Cardiac muscle cell (in vitro differentiated cells and primary cell): Measurements from ENCODE around the gene CRISPLD2. TPM values are rescaled to one million over a fixed set of nuclear protein-coding genes. Genes with fewer than 3 reads are reported as not detected.

ENCODE experiments used
- DNase-seq, 2 donors: peaks; one replicate each; pipeline versions ENCODE4 v3.0.0 to v3.0.0-alpha.2; 2010 to 2017; ENCODE audit warnings: low read depth in 1 of 2, low spot score in 1 of 2
- H3K27ac ChIP-seq: fragments of 200-600 bp; sonication (generic); 2 replicates; pipeline ENCODE4 v1.5.1; 2016
- H3K27me3 ChIP-seq: fragments of 200-600 bp; sonication (generic); 2 replicates; pipeline ENCODE4 v1.6.0; 2016; ENCODE audit warnings: control low read depth
- H3K36me3 ChIP-seq: fragments of 200-600 bp; sonication (generic); 2 replicates; pipeline ENCODE4 v1.5.1; 2016; ENCODE audit warnings: control low read depth
- H3K4me1 ChIP-seq: fragments of 200-600 bp; sonication (generic); 2 replicates; pipeline ENCODE4 v1.8.1; 2017; ENCODE audit warnings: low read depth, mild to moderate bottlenecking, mixed run types
- H3K4me3 ChIP-seq: fragments of 200-600 bp; sonication (generic); 2 replicates; pipeline ENCODE4 v1.5.1; 2016; ENCODE audit warnings: mild to moderate bottlenecking
- H3K9me3 ChIP-seq: fragments of 200-600 bp; sonication (generic); 2 replicates; pipeline ENCODE4 v1.5.1; 2017; ENCODE audit warnings: low read depth, mild to moderate bottlenecking, control low read depth
- polyA plus RNA-seq: library from polyadenylated mRNA; unstranded; fragments of >200 nt; fragmentation: Nextera tagmentation; extraction: Ambion mirVana; gene quantifications from 2 replicates; pipeline ENCODE4 v1.2.1, GENCODE V29; 2016
- total RNA-seq: library from RNA; depleted of rRNA; stranded (reverse); fragments of >200 nt; gene quantifications from 2 replicates; pipeline ENCODE4 v1.2.3, GENCODE V29; 2016
- TF ChIP-seq, protein P1 (sequence below): IDR thresholded peaks from 2 replicates; pipeline ENCODE4 v1.5.1; 2012; ENCODE audit warnings: low read depth, mild to moderate bottlenecking, low read length

The CRISPLD2 gene
- total and polyA plus RNA-seq, 2 experiments from 2014 or later = 0.91 to 1.7 TPM

DNA sequence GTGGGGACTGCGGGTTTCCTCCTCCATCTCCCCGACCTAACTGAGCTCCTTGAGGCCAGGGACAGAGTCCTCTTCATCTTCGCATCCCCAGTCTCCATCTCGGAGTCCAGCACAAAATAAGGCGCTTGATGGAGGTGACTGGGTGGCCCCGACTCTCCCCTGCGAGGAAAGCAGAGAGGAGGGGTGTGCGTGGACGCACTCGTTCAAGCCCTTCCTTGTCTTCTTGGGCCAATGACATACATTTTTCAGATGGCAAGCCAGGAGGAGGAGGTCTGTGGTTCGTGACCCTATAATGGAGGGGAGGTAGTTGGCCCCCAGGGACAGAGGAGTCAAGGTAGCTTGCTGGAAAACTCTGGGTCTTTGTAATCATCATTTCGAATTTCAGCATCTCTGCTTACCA lies 17.2 kb downstream of the CRISPLD2 start:
- H3K27ac ChIP-seq = no peak overlapping the region
- H3K36me3 ChIP-seq = no peaks in the 10 kb centered on the region
- H3K27me3 ChIP-seq = peaks cover 5% of the 10 kb centered on the region
- H3K4me3 ChIP-seq = no peak overlapping the region
- H3K4me1 ChIP-seq = no peaks in the 10 kb centered on the region
- TF ChIP-seq, protein P1, sequence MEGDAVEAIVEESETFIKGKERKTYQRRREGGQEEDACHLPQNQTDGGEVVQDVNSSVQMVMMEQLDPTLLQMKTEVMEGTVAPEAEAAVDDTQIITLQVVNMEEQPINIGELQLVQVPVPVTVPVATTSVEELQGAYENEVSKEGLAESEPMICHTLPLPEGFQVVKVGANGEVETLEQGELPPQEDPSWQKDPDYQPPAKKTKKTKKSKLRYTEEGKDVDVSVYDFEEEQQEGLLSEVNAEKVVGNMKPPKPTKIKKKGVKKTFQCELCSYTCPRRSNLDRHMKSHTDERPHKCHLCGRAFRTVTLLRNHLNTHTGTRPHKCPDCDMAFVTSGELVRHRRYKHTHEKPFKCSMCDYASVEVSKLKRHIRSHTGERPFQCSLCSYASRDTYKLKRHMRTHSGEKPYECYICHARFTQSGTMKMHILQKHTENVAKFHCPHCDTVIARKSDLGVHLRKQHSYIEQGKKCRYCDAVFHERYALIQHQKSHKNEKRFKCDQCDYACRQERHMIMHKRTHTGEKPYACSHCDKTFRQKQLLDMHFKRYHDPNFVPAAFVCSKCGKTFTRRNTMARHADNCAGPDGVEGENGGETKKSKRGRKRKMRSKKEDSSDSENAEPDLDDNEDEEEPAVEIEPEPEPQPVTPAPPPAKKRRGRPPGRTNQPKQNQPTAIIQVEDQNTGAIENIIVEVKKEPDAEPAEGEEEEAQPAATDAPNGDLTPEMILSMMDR = no peak
- H3K9me3 ChIP-seq = no peaks in the 10 kb centered on the region
- DNase-seq = no peak

DNA sequence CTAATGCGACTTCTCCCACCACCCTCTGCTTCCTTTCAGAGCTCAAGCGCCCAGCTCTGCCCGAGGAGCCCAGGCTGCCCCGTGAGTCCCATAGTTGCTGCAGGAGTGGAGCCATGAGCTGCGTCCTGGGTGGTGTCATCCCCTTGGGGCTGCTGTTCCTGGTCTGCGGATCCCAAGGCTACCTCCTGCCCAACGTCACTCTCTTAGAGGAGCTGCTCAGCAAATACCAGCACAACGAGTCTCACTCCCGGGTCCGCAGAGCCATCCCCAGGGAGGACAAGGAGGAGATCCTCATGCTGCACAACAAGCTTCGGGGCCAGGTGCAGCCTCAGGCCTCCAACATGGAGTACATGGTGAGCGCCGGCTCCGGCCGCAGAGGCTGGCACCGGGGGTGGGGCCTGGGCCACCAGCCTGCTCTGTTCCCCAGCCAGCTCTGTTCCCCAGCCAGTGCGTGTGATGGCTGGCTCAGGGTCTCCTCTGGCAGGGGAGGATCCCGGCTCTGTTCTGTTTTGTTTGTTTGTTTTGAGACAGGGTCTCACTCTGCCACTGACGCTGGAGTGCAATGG lies 18.7 kb downstream of the CRISPLD2 start:
- H3K27me3 ChIP-seq = peaks cover 6% of the 10 kb centered on the region
- H3K4me1 ChIP-seq = no peaks in the 10 kb centered on the region

DNA sequence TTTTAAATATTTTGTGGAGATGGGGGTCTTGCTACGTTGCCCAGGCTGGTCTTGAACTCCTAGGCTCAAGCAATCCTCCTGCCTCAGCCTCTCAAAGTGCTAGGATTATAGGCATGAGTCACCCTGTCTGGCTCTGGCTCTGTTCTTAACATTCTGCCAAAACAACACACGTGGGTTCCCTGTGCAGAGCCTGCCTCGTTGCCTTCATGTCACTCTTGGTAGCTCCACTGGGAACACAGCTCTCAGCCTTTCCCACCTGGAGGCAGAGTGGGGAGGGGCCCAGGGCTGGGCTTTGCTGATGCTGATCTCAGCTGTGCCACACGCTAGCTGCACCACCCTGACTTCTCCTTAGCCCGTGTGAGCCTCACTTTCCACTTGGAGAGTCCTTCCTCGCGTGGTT lies 19.3 kb downstream of the CRISPLD2 start:
- TF ChIP-seq, protein P1 = no peak

More for the DNA sequence above, 18.7 kb downstream of the CRISPLD2 start:
- Histone ChIP-seq H3K36me3 (no peaks in the 10 kb centered on the region), H3K9me3 (no peaks in the 10 kb centered on the region), H3K4me3 (no peak overlapping the region), H3K27ac (no peak overlapping the region)
- TF ChIP-seq, protein P1 = no peak
- DNase-seq = no peak

DNA sequence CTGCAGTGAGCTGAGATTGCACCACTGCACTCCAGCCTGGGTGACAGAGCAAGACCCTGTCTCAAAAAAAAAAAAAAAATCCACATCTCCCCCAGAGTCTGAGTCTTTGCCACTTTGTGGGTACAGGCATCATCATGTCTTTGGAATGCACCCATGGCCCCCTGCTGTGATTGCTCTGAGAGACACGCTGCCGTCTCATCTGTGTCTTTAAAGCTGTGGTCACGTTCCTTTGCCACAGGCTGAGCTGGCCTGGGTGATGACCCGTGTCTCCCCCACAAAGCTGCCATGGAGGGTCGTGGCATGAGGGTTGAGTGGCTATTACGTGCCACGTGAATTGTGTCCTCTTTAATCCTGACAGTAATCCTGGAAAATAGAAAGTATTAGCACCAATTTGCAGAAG lies 20.2 kb downstream of the CRISPLD2 start:
- DNase-seq = peak in 1 of 2 donors; percentile 74
- Histone ChIP-seq H3K27ac (no peak overlapping the region), H3K27me3 (peaks cover 6% of the 10 kb centered on the region), H3K9me3 (no peaks in the 10 kb centered on the region), H3K36me3 (no peaks in the 10 kb centered on the region), H3K4me1 (no peaks in the 10 kb centered on the region), H3K4me3 (no peak overlapping the region)
- TF ChIP-seq, protein P1 = no peak

More for the DNA sequence above, 19.3 kb downstream of the CRISPLD2 start:
- no peaks in the 10 kb centered on the region for H3K4me1 ChIP-seq
- no peak overlapping the region for H3K4me3 ChIP-seq
- no peaks in the 10 kb centered on the region for H3K36me3 ChIP-seq
- H3K27me3 ChIP-seq = peaks cover 6% of the 10 kb centered on the region
- no peak overlapping the region for H3K27ac ChIP-seq
- DNase-seq = peak in 1 of 2 donors; percentile 81
- no peaks in the 10 kb centered on the region for H3K9me3 ChIP-seq

DNA sequence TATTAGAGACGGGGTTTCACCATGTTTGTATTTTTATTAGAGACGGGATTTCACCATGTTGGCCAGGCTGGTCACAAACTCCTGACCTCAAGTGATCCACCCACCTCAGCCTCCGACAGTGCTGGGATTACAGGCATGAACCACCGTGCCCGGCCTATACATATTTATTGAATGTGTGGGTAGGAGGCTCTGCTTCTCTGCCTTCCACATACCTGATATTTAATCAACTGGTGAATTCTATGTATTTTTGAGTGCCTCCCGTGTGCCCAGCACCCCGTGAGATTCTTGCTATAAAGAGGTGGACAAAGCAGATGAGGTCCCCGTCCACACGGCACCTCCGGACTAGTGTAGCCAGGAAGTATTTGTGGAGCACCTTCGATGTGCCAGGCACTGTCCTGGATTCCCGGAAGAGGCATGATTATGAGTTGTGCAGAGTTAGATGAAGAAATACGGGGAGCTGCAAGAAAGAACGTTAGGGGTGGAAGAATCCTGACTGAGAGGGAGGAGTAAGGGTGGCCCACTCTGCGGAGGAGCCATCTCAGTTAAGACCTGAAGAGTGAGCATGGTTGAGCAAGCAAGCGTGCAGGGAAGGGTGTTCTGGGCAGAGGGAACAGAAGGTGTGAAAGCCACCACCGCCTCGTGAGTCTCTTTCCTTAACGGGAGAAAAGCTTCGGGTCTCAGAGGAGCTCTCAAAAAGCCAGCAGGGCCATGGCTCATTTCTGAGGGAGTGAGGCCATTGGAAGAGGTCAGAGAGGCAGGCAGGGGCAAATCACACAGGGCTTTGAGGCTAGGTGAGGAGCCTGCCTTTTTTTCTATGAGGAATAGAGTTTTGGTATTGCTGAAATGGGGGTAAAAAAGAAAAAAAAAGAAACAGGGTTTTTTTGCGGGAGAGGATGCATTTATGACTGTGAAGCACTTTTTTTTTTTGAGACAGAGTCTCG lies 21.2 kb downstream of the CRISPLD2 start:
- TF ChIP-seq, protein P1 = no peak
- no peak overlapping the region for H3K27ac ChIP-seq
- H3K4me3 ChIP-seq = no peak overlapping the region
- no peak for DNase-seq
- H3K4me1 ChIP-seq = no peaks in the 10 kb centered on the region
- H3K9me3 ChIP-seq = no peaks in the 10 kb centered on the region
- peaks cover 6% of the 10 kb centered on the region for H3K27me3 ChIP-seq
- no peaks in the 10 kb centered on the region for H3K36me3 ChIP-seq
